Smooth muscle cell of the brain vasculature (primary cell): ENCODE data around the gene ENTREP3.

Source experiments
- DNase-seq: peaks from one replicate; pipeline ENCODE4 v3.0.0-alpha.2; 2012; ENCODE audit warnings: low read depth, low spot score

ENTREP3 gene

GRCh38 chr1:155278689-155279160 is 23.4 kb upstream of the ENTREP3 start:
- DNase-seq = no peak

DNA sequence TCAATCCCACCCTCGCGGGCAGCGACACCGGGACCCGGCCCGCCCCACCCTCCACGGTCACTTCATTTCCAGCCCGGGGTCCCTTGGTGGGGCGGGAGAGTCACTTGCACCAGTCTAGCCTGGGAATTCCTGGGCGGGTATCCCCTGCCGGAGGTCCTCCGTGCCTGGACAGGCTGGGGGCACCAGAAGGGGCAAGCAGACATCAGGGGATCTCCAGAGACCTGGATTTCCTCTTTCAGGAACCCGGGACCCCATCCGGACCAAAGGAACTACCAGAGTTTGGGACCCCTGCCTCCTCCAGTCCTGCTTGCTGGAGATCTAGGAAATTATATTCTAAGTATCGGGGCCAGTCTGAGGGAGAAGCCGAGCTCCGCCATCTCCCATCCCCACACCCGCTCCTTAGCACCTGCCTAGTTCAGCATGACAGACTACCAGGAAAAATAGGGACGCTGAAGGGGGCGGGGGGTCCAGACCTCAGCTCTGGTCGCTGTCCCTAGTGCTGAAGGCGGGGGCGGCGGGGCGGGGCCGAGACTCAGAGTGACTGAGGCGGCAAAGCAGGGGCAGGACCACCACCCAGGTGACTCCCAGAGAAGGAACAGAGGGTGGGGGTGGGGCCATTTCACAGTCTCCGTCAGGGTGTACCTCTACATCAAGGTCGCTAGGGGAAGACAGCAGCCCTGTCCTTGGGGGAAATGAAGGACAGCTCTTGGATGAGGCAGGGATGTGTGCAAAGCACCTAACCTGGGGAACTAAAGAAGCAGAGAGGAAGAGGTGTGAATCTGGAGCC is 22.8 kb upstream of the ENTREP3 start:
- DNase-seq = no peak

DNA sequence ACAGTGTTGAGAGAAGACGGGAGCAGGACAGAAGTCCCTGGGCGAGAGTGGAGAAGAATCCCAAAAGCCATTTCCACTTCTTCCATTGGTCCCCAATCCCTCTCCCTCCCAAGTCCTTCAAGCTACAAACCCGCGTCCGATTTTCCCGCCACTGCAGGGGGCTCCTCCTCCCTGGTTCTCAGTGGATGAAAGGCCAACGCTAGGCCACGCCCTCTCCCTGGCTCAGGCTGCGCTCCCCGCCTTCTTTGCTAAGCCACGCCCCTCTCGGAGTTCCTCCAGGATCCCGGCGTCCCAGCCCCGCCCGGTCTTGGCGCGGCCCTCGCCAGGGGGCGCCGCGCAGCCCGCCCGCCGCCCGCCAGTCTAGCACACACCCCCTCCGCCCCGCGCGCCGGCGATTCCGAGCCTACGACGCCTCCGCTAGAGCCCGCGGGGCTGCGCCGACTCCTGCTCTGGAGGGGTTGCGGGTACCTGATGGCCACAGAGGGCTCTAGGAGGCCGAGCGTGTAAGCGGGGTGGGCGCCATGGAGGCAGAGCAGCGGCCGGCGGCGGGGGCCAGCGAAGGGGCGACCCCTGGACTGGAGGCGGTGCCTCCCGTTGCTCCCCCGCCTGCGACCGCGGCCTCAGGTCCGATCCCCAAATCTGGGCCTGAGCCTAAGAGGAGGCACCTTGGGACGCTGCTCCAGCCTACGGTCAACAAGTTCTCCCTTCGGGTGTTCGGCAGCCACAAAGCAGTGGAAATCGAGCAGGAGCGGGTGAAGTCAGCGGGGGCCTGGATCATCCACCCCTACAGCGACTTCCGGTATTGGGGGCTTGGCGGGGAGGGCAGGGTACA is 22.0 kb upstream of the ENTREP3 start, which contains the start of gene HCN3:
Gene HCN3 (plus strand): TSS at position 394 of the 832 bp plus-strand sequence. CDS start 128 bp downstream, at position 522.
- peak; percentile 90 for DNase-seq

DNA sequence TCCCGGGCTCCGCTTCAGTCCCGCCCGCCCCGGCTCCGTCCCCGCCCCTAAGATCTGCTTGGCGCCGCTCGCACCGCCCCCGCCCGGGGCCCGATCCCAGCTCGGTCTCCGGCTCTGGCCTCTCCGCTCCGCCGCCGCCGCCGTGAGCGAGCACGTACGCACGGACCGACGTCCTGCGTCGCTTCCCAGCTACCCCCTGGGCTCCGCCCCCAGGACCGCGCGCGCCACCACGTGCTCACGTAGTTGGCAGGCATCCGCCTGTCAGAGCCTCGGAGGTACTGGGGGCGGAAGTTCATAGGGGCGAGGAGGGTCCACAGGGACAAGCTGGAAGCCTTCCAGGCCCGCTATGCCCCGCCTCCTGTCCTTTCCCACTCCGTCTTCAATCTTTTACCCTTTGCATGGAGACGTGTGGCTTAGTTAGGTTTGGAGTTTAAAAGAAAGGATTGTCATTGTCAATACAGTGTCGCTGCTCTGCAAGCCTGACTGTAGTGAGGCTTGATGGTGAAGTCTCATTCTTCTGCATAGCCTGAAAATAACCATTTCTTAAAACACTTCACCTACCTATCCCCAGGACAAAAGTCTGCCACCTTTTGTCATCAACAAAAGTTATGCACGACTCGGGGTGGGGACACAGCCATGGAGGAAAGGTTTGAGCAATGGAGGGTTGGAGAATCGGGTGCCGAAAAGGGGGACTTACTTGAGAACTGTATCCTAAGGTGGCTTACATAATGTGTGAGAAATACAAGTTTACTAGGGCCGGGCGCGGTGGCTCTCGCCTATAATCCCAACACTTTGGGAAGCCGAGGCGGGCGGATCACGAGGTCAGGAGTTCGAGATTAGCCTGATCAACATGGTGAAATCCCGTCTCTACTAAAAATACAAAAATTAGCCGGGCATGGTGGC is 18.3 kb upstream of the ENTREP3 start, which contains the start of gene CLK2:
Gene CLK2 (minus strand): TSS at position 162 of the 903 bp plus-strand sequence. CDS start 2,527 bp downstream, outside the sequence.
- peak; percentile 81 for DNase-seq

DNA sequence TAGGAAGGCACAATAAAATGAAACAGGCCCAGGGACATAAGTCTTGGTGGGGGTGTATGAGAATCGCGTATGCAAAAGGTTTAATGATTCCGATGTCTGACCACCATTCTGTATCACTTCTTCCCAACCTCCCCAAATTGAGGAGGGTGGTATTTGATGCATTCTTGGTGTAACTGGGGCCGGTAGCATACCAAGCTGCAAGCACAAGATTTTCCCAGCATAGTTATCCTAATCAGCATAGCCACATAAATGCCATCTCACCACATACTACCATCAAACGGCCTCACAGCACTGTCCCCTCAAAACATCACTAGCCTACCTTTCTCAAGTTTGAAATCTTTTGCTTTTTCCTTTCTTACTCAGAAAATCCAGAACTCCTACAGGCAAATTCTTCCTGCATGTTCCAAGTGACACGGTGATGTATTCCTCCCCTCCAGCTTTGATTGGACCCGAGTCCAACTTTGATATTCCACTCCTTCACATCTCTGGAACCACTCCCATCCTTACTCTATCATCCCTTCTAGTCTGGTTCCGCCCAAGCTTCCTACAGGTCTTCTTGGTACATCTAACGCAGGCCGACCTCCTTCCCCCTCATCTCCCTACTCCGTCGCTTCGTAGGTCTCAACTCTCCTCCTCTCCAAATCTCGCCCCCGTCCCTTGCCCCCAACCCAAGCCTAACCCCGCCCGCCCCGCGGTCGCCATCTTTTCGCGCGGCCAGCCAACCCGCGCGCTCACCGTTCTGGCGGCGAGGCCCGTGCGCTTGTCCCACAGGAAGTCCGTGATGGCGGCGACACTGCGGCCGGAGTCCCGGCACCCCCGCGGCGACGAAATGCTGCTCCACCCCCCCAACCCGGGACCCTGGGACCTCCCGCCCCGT is 17.4 kb upstream of the ENTREP3 start:
- DNase-seq = no peak

DNA sequence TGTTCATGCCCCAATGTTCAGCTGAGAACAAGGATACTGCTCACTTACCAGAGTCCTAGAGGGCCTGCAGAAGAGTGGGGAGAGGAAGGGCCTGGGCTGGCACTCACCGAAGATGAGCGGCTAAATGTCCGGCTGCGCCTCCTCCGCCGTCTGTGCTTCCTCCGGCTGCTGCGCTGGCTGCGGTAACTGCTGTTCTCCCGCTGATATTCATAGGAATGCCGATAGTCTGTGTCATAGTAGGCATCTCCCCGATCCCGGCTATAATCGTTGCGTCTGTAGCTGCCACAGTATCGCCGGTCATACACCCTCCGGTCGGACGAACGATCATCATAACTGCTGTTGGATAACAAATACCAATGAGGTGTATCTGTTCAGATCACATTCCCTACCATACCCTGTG is 14.1 kb upstream of the ENTREP3 start:
- DNase-seq = no peak

GRCh38 chr1:155268630-155269029 is 13.3 kb upstream of the ENTREP3 start:
- no peak for DNase-seq

- DNase-seq = no peak
These were observed 12.1 kb upstream of the ENTREP3 start for GRCh38 chr1:155267373-155267772.

- DNase-seq = no peak
These were observed 11.3 kb upstream of the ENTREP3 start for GRCh38 chr1:155266553-155266952.

DNA sequence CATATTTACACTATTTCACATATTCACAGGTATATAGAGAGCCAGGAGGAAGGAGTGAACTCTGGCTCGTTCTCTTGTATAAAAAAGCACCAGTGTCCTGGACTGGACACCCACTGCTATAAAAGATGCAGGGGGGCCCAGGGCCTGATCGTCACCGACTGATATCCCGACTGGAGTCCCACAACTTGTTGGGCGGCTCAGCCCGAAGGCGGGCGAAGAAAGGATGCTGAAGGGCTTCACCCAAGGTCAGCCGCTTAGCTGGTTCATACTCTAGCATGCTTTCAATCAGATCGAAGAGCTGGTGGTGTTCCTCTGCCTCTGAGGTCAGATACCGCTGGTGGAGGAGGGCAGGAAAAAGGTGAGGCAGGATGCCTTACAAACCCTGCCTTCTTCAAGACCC is 7.8 kb upstream of the ENTREP3 start:
- no peak for DNase-seq

DNA sequence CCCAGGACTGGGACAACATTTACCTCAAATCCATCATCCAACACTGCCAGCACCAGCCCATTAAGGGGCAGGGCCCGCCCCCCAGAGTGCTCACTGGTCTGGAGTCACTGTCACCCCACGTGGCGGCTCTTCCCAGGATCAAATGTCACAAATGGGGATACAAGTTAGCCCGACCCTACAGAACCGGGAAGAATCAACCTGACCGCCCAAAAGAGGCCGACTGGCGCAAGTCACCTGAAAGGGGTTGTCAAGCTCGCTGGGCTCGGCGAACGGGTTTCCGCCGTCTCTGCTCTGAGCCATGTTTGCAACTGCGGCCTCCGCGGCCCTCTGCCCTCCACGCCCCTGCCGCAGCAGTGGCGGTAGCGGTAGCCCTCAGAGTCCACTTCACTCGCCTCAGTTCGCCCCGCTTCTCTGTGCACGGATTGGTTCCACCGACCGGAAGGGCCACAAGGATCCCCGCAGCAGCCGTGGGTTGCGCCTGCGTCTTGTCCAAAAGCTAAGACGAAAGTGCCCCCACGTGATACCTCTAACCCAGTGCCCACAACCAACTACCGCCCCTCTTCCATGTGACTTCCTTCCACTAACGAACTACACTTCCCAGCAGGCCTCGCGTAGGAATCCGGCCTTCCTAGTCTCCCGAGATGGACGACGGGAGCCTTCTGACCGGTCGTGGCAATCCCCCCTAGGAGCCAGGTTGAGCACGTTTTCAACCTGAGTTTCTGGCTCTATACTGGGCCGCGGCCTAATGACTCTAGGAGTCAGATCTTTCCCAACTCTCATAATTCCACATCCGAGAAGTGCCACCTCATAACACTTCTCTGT is 6.8 kb upstream of the ENTREP3 start, which contains the start of gene SCAMP3:
Gene SCAMP3 (minus strand): TSS at position 509 of the 822 bp plus-strand sequence. CDS start 209 bp downstream, at position 300.
- DNase-seq = peak; percentile 97

DNA sequence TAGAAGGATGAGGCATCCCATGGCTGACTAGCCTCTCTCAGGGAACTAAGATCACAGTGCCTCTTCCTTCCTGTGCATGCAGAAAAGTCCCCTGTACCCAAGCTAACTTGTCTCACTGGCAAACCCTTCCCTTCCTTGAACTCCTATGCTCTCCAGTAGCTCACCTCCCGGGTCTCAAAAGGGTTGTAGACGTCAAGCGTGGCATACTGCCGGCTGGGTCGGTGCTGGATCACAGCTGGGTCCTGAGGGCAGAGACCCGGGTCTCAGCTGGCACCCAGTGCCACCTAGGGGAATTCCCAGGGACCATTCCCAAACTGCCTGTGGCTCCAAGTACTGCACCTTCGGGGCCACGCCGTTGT is 6.2 kb upstream of the ENTREP3 start:
- no peak for DNase-seq

GRCh38 chr1:155260276-155260675 is 5.0 kb upstream of the ENTREP3 start:
- no peak for DNase-seq

GRCh38 chr1:155256058-155256852 is 972 bp upstream of the ENTREP3 start:
- DNase-seq = no peak

DNA sequence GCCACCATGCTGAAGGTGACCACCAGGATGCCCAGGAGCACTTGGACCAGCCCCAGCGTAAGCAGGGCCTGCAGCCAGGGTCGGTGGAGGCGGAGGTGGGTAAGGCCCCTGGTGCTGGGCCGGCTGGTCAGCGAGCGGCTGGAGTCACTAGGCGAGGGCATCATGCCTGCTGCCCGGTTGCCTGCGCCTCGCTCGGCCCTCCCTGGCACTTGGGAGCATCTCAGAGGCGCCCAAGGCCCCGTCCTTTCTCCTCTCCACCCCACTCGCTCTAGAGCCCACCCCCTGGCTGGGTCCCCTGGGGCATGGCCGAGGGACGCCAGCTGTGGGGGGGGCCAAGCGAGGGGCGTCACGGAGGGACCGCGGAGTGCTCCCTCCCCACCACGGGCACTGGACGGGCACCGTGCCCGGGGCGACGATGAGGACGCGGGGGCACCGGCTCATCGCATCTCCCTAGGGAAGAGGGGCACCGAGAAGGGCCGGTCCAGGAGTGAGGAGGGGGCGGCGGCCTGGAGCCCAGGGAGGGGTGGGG is 505 bp downstream of the ENTREP3 start:
- DNase-seq = no peak

GRCh38 chr1:155254228-155254713 is 1.0 kb downstream of the ENTREP3 start:
- DNase-seq = no peak

DNA sequence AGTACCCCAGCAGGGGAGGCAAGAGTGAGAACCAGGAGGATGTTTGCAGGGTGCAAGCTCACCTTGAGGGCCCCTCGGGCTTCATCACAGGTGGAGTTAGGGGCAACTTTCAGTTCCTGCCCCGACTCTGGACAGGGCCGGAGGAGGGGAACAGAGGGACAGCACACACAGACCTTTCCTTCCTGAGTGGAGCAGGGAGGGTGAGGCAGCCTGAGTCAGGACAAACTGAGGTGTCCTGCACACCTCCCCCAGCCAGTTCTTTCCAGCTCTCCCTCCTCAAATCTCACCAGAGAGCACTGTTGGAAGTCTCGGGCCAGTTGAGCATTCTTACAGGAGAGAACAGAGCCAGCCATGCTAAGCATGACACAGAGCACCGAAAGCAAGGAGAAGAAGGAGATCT is 1.5 kb downstream of the ENTREP3 start:
- no peak for DNase-seq

- no peak for DNase-seq
These were observed 2.1 kb downstream of the ENTREP3 start for GRCh38 chr1:155253208-155253607.
